K562 (cell line): ENCODE results near the gene TMEM167A. TPM values are rescaled to one million over a fixed set of nuclear protein-coding genes. Genes with fewer than 3 reads are reported as not detected.

ENCODE experiments used
- ATAC-seq: fragments of 200-7000 bp; cut with Tn5 transposase; 3 replicates; pipeline ENCODE4 v1.9.1; 2020; ENCODE audit warnings: moderate library complexity
- BruUV-seq: library from RNA; stranded (reverse); fragments of 400-500 nt; replicated peaks from 2 replicates; lab custom pipeline; 2021; lab: Mats Ljungman, UMichigan
- CTCF ChIA-PET: fragments of 300-600 bp; formaldehyde crosslinking; extraction: SDS; loops from one replicate; lab custom pipeline; 2021; ENCODE audit warnings: low intra/inter-chr PET ratio; lab: Yijun Ruan, JAX
- POLR2A ChIA-PET: fragments of 300-600, 350-650 bp; sonication (Branson Sonifier 250); formaldehyde crosslinking; extraction: SDS; loops from one replicate; lab custom pipeline; 2021; ENCODE audit warnings: antibody characterized with exemption, inconsistent platforms; lab: Yijun Ruan, JAX
- DNase-seq, 4 experiments: peaks; one replicate each; pipeline versions ENCODE4 v3.0.0 to v3.0.0-alpha.2; 2011 to 2018; ENCODE audit warnings: low spot score in 3 of 4, mixed read lengths in 3 of 4; ENCODE audit errors: extremely low read depth in 1 of 4
- FAIRE-seq: peaks from 2 replicates; lab custom pipeline; 2011; peaks lifted over from hg19 to GRCh38; lab: Jason Lieb, UNC
- H2AFZ ChIP-seq: 2 replicates; pipeline ENCODE4 v1.6.0; 2011; ENCODE audit warnings: low read depth, low read length, control low read depth, inconsistent platforms
- H3K27ac ChIP-seq: fragments of 200-600 bp; 3 replicates; pipeline ENCODE4 v1.8.0; 2011; ENCODE audit warnings: low read depth, mild to moderate bottlenecking, control low read depth, inconsistent platforms, low read length, moderate library complexity, mixed read lengths; ENCODE audit errors: extremely low read depth
- H3K27me3 ChIP-seq, 2 experiments: fragments of 300-600 bp in 1 of 2; 2 replicates in 1 of 2; 3 replicates in 1 of 2; pipeline versions ENCODE4 v1.6.0 to v1.8.0; 2011; ENCODE audit warnings: inconsistent platforms in 2 of 2, low read length in 2 of 2, mild to moderate bottlenecking in 1 of 2, mixed read lengths in 1 of 2, moderate library complexity in 1 of 2; ENCODE audit not compliant: control insufficient read depth in 2 of 2, insufficient read depth in 2 of 2
- H3K36me3 ChIP-seq: fragments of 300-600 bp; 3 replicates; pipeline ENCODE4 v1.8.0; 2011; ENCODE audit warnings: mild to moderate bottlenecking, low read length, inconsistent platforms; ENCODE audit not compliant: control insufficient read depth, insufficient read depth
- H3K4me1 ChIP-seq, 2 experiments: fragments of 200-600 bp in 1 of 2; replicated peaks in 1 of 2; 2 replicates in 1 of 2; 3 replicates in 1 of 2; pipeline versions ENCODE4 v1.5.1 to v1.8.0; 2011; ENCODE audit warnings: inconsistent platforms in 2 of 2, low read length in 2 of 2, mild to moderate bottlenecking in 1 of 2, mixed read lengths in 1 of 2, moderate library complexity in 1 of 2; ENCODE audit not compliant: control insufficient read depth in 2 of 2, insufficient read depth in 2 of 2
- H3K4me2 ChIP-seq: 2 replicates; pipeline ENCODE4 v1.6.1; 2011; ENCODE audit warnings: low read length, control low read depth, inconsistent platforms, mixed read lengths; ENCODE audit not compliant: insufficient read depth
- H3K4me3 ChIP-seq: fragments of 200-600 bp; sonication (generic), shearing (Covaris generic); 2 replicates; pipeline ENCODE4 v1.5.1; 2016; ENCODE audit warnings: control low read depth, inconsistent platforms
- H3K79me2 ChIP-seq: fragments of 200-600 bp; 3 replicates; pipeline ENCODE4 v1.8.0; 2011; ENCODE audit warnings: low read length, inconsistent platforms; ENCODE audit not compliant: control insufficient read depth, insufficient read depth
- H3K9ac ChIP-seq, 2 experiments: 2 replicates each; pipeline versions ENCODE4 v1.6.0 to v1.6.1; 2011; ENCODE audit warnings: low read depth in 2 of 2, low read length in 2 of 2, control low read depth in 1 of 2, inconsistent platforms in 1 of 2, mild to moderate bottlenecking in 1 of 2, mixed read lengths in 1 of 2; ENCODE audit not compliant: insufficient read depth in 1 of 2
- H3K9me1 ChIP-seq: one replicate; pipeline ENCODE4 v1.6.0; 2011; ENCODE audit warnings: inconsistent platforms, mild to moderate bottlenecking, low read length, moderate library complexity; ENCODE audit not compliant: control insufficient read depth, insufficient read depth
- H3K9me3 ChIP-seq: replicated peaks from 2 replicates; pipeline ENCODE4 v1.5.1; 2011; ENCODE audit warnings: low read depth, low read length, inconsistent platforms; ENCODE audit not compliant: control insufficient read depth, insufficient read depth
- H4K20me1 ChIP-seq: replicated peaks from 2 replicates; pipeline ENCODE4 v1.6.1; 2011; ENCODE audit warnings: low read length, inconsistent platforms, mixed read lengths; ENCODE audit not compliant: control insufficient read depth, insufficient read depth
- C11orf30 ChIP-seq: fragments of 450-650 bp; IDR thresholded peaks from 2 replicates; pipeline ENCODE4 v1.6.1; 2016; ENCODE audit warnings: low read depth, mild to moderate bottlenecking
- E4F1 ChIP-seq: fragments of 250-450 bp; sonication (Bioruptor Pico); IDR thresholded peaks from 2 replicates; pipeline ENCODE4 v1.5.0; 2021; ENCODE audit warnings: mild to moderate bottlenecking, borderline replicate concordance
- GABPB2 ChIP-seq: fragments of 250-450 bp; sonication (Bioruptor Pico); conservative IDR thresholded peaks from 2 replicates; pipeline ENCODE4 v1.5.1; 2021; ENCODE audit warnings: mild to moderate bottlenecking
- HDGF ChIP-seq: fragments of 450-650 bp; IDR thresholded peaks from 2 replicates; pipeline ENCODE4 v1.6.1; 2016
- L3MBTL2 ChIP-seq: fragments of 450-650 bp; IDR thresholded peaks from 2 replicates; pipeline ENCODE4 v1.6.1; 2016; ENCODE audit warnings: mild to moderate bottlenecking, moderate library complexity
- NFE2L1 ChIP-seq: fragments of 450-650 bp; IDR thresholded peaks from 2 replicates; pipeline ENCODE4 v1.6.1; 2016; ENCODE audit warnings: missing genetic modification characterization, low read depth, mild to moderate bottlenecking, missing compliant biosample characterization, moderate library complexity, borderline replicate concordance
- TRIM28 ChIP-seq: fragments of 450-650 bp; IDR thresholded peaks from 2 replicates; pipeline ENCODE4 v1.6.1; 2017
- ZFPM2 ChIP-seq: fragments of 250-450 bp; sonication (Bioruptor Pico); IDR thresholded peaks from 2 replicates; pipeline ENCODE4 v1.5.1; 2022; ENCODE audit warnings: mild to moderate bottlenecking
- ZNF3 ChIP-seq: fragments of 250-450 bp; sonication (Bioruptor Pico); IDR thresholded peaks from 2 replicates; pipeline ENCODE4 v1.5.0; 2021; ENCODE audit warnings: mild to moderate bottlenecking, moderate library complexity
- ZNF311 ChIP-seq: fragments of 250-450 bp; sonication (Bioruptor Pico); IDR thresholded peaks from 2 replicates; pipeline ENCODE4 v1.4.0; 2020; ENCODE audit warnings: mild to moderate bottlenecking, moderate library complexity
- ZNF76 ChIP-seq: fragments of 250-450 bp; sonication (Bioruptor Pico); IDR thresholded peaks from 2 replicates; pipeline ENCODE4 v1.4.0; 2020; ENCODE audit warnings: mild to moderate bottlenecking, moderate library complexity, borderline replicate concordance
- WGBS: fragments of 100-300 bp; shearing (Covaris generic); methylation state at CpG from one replicate; pipeline ENCODE4 v1.1.6; 2016; ENCODE audit warnings: low coverage, mixed read lengths; ENCODE audit not compliant: insufficient coverage; ENCODE audit errors: missing lambda C conversion rate; 5-methylcytosine and 5-hydroxymethylcytosine counted together
- in situ Hi-C: fragments of 300-500 bp; cut with MboI; formaldehyde crosslinking; loops from 4 replicates; pipeline ENCODE4 v1.15.0; 2018; ENCODE audit warnings: inconsistent platforms, mixed read lengths
- intact Hi-C: fragments of 100-400 bp; cut with micrococcal nuclease; formaldehyde crosslinking; loops from 2 replicates; pipeline ENCODE4 v1.14.2; 2022
- polyA plus RNA-seq, 8 experiments: library from polyadenylated mRNA; depleted of rRNA in 4 of 8; stranded (reverse) in 5 of 8; unstranded in 3 of 8; fragments of >200 nt; fragmentation: Nextera tagmentation in 2 of 8; fragmentation: Illumina TruSeq in 1 of 8; extraction: Ambion mirVana in 2 of 8; extraction: Trizol in 1 of 8; gene quantifications; 2 replicates each; pipeline versions ENCODE4 v1.2.1 to v1.2.3, GENCODE V29; 2011 to 2014; ENCODE audit warnings: inconsistent platforms in 1 of 8, missing spikeins in 1 of 8
- total RNA-seq, 7 experiments: library from RNA; depleted of rRNA in 6 of 7; stranded (reverse); fragments of >200 nt in 6 of 7; fragmentation: Illumina TruSeq in 2 of 7; extraction: Trizol in 2 of 7; gene quantifications; 2 replicates each; pipeline versions ENCODE4 v1.2.1 to v1.2.3, GENCODE V29; 2011 to 2021; ENCODE audit warnings: low replicate concordance in 1 of 7
- TF ChIP-seq, protein P1 (sequence below): fragments of 450-650 bp; IDR thresholded peaks from 2 replicates; pipeline ENCODE4 v1.6.1; 2016; ENCODE audit warnings: low read depth

The TMEM167A gene
- total and polyA plus RNA-seq, 9 of the 15 experiments (the other 6 are each of a cell fraction or from before 2014, with no cell fraction given), result 35.3 to 458 (median 110) TPM

GRCh38 chr5:83031381-83031780 lies 45.8 kb downstream of the TMEM167A start (continued):
- TF ChIP-seq E4F1 (CRISPR knock-in tag), result no peak
- TF ChIP-seq ZFPM2 (CRISPR knock-in tag), result no peak
- no peak for TF ChIP-seq ZNF311
- no peak for TF ChIP-seq ZNF3
- no peak for TF ChIP-seq GABPB2 (CRISPR knock-in tag)

DNA sequence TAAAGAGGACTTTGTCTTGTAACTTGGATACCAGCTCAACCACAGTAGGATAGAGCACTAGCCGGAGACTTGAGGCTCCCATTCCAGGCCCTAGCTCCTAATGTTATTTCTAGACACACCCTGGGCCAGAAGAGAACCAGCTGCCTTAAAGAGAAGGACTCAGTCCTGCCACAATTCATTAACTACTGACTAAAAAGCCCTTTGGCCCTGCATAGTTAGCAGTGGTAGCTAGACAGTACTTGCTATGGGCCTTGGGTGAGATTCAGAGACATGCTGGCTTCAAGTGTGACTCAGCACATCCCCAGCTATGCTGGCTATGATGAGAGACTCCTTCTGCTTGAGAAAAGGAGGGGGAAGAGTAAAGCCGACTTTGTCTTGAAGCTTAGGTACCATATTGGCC lies 47.3 kb downstream of the TMEM167A start:
- in situ Hi-C loops (no loop called here), intact Hi-C loops (no loop called here)
- ATAC-seq (peak; percentile 88), FAIRE-seq (peak; percentile 87), DNase-seq (peak in 2 of 4 experiments; percentile 17 to 59)
- ChIA-PET CTCF (no interaction called here), POLR2A (no interaction called here)
- peak overlapping the region; percentile 56; the same call in 1 of the 2 replicates for H2AFZ ChIP-seq
- no TSS peak for BruUV-seq
- H3K9ac ChIP-seq, result no peak overlapping the region
- H4K20me1 ChIP-seq, result no peaks in the 10 kb centered on the region
- 54% methylated on average over 2 of the region's 2 CpGs for WGBS
- H3K4me1 ChIP-seq, result no peaks in the 10 kb centered on the region; a peak in 1 of 5 replicates
- H3K27me3 ChIP-seq, result no peaks in the 10 kb centered on the region
- no peak overlapping the region for H3K4me3 ChIP-seq
- H3K4me2 ChIP-seq, result no peak overlapping the region
- no peaks in the 10 kb centered on the region for H3K36me3 ChIP-seq
- no peaks in the 10 kb centered on the region for H3K9me3 ChIP-seq
- no peaks in the 10 kb centered on the region for H3K79me2 ChIP-seq
- H3K9me1 ChIP-seq, result no peaks in the 10 kb centered on the region
- H3K27ac ChIP-seq, result peak overlapping the region; percentile 44; the same call in 1 of the 3 replicates
- TF ChIP-seq HDGF (no peak), TRIM28 (no peak), NFE2L1 (tag) (peak; percentile 83), ZNF76 (CRISPR knock-in tag) (no peak), C11orf30 (peak; percentile 89), L3MBTL2 (0 out of 2 replicates have a peak, but pooled peaks have one; percentile 17)
- TF ChIP-seq, protein P1, sequence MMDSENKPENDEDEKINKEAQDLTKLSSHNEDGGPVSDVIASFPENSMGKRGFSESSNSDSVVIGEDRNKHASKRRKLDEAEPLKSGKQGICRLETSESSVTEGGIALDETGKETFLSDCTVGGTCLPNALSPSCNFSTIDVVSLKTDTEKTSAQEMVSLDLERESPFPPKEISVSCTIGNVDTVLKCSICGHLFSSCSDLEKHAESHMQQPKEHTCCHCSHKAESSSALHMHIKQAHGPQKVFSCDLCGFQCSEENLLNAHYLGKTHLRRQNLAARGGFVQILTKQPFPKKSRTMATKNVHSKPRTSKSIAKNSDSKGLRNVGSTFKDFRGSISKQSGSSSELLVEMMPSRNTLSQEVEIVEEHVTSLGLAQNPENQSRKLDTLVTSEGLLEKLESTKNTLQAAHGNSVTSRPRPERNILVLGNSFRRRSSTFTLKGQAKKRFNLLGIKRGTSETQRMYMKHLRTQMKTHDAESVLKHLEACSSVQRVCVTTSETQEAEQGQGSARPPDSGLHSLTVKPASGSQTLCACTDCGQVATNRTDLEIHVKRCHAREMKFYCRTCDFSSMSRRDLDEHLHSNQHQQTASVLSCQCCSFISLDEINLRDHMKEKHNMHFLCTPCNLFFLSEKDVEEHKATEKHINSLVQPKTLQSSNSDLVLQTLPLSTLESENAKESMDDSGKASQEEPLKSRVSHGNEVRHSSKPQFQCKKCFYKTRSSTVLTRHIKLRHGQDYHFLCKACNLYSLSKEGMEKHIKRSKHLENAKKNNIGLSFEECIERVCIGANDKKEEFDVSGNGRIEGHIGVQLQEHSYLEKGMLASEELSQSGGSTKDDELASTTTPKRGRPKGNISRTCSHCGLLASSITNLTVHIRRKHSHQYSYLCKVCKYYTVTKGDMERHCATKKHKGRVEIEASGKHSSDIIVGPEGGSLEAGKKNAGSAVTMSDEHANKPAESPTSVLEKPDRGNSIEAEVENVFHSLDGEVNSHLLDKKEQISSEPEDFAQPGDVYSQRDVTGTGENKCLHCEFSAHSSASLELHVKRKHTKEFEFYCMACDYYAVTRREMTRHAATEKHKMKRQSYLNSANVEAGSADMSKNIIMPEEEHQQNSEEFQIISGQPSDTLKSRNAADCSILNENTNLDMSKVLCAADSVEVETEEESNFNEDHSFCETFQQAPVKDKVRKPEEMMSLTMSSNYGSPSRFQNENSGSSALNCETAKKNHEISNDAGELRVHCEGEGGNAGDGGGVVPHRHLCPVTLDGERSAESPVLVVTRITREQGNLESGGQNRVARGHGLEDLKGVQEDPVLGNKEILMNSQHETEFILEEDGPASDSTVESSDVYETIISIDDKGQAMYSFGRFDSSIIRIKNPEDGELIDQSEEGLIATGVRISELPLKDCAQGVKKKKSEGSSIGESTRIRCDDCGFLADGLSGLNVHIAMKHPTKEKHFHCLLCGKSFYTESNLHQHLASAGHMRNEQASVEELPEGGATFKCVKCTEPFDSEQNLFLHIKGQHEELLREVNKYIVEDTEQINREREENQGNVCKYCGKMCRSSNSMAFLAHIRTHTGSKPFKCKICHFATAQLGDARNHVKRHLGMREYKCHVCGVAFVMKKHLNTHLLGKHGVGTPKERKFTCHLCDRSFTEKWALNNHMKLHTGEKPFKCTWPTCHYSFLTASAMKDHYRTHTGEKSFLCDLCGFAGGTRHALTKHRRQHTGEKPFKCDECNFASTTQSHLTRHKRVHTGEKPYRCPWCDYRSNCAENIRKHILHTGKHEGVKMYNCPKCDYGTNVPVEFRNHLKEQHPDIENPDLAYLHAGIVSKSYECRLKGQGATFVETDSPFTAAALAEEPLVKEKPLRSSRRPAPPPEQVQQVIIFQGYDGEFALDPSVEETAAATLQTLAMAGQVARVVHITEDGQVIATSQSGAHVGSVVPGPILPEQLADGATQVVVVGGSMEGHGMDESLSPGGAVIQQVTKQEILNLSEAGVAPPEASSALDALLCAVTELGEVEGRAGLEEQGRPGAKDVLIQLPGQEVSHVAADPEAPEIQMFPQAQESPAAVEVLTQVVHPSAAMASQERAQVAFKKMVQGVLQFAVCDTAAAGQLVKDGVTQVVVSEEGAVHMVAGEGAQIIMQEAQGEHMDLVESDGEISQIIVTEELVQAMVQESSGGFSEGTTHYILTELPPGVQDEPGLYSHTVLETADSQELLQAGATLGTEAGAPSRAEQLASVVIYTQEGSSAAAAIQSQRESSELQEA, result no peak
